Esophagus squamous epithelium (tissue), 4 donors: ENCODE measurements around the gene LURAP1L.

ENCODE experiments used
- CTCF ChIP-seq, 6 experiments: fragments of 450-650 bp in 4 of 6; fragments of 200-600 bp in 2 of 6; sonication (generic) in 2 of 6; IDR thresholded peaks; one replicate each; pipeline ENCODE4 v1.5.1; 2016 to 2019; ENCODE audit warnings: antibody characterized with exemption in 6 of 6, mild to moderate bottlenecking in 4 of 6, moderate library complexity in 4 of 6
- POLR2A ChIP-seq, 4 donors: fragments of 450-650 bp; IDR thresholded peaks; one replicate each; pipeline ENCODE4 v1.6.1; 2017; ENCODE audit warnings: antibody characterized with exemption in 4 of 4, mild to moderate bottlenecking in 4 of 4, moderate library complexity in 3 of 4

GRCh38 chr9:12764150-12764549 lies 10.7 kb upstream of the LURAP1L start:
- TF ChIP-seq CTCF (IDR thresholded peaks at IDR 0.05) (no peak), POLR2A (IDR thresholded peaks at IDR 0.05) (no peak)
